CD14-positive monocyte (primary cell): ENCODE measurements around the gene OXNAD1. TPM values are rescaled to one million over a fixed set of nuclear protein-coding genes. Genes with fewer than 3 reads are reported as not detected.

Experiments used
- DNase-seq, 3 donors: peaks; one replicate each; pipeline ENCODE4 v3.0.0-alpha.2; 2011 to 2022
- H2AFZ ChIP-seq: 2 replicates; pipeline ENCODE4 v1.6.0; 2012; ENCODE audit warnings: mild to moderate bottlenecking, low read depth, low read length, inconsistent platforms; ENCODE audit not compliant: insufficient read depth, poor library complexity, severe bottlenecking
- H3K27ac ChIP-seq, 2 donors: 1 replicate in 1 of 2; 2 replicates in 1 of 2; pipeline ENCODE4 v1.5.1; 2012 to 2013; ENCODE audit warnings: low read length in 2 of 2, control low read depth in 1 of 2, inconsistent platforms in 1 of 2, low read depth in 1 of 2, mild to moderate bottlenecking in 1 of 2
- H3K27me3 ChIP-seq, 2 donors: one replicate each; pipeline versions ENCODE4 v1.6.0 to v1.6.1; 2011 to 2013; ENCODE audit warnings: low read length in 2 of 2; ENCODE audit not compliant: control insufficient read depth in 2 of 2, insufficient read depth in 2 of 2
- H3K36me3 ChIP-seq, 2 donors: replicated peaks in 1 of 2; 1 replicate in 1 of 2; 2 replicates in 1 of 2; pipeline versions ENCODE4 v1.5.1 to v1.6.1; 2012 to 2013; ENCODE audit warnings: low read length in 2 of 2, control low read depth in 1 of 2, inconsistent platforms in 1 of 2, mild to moderate bottlenecking in 1 of 2; ENCODE audit not compliant: insufficient read depth in 2 of 2, control insufficient read depth in 1 of 2
- H3K4me1 ChIP-seq, 2 donors: 1 replicate in 1 of 2; 2 replicates in 1 of 2; pipeline versions ENCODE4 v1.5.1 to v1.6.1; 2012 to 2013; ENCODE audit warnings: low read length in 2 of 2, control low read depth in 1 of 2, inconsistent platforms in 1 of 2, mild to moderate bottlenecking in 1 of 2, moderate library complexity in 1 of 2; ENCODE audit not compliant: insufficient read depth in 2 of 2, control insufficient read depth in 1 of 2
- H3K4me2 ChIP-seq: replicated peaks from 2 replicates; pipeline ENCODE3; 2012; ENCODE audit warnings: low read length, moderate library complexity, mild to moderate bottlenecking; ENCODE audit not compliant: poor library complexity, severe bottlenecking; ENCODE audit errors: extremely low read depth
- H3K4me3 ChIP-seq, 3 experiments: fragments of 200-600 bp in 1 of 3; sonication (generic) in 1 of 3; replicated peaks in 1 of 3; 1 replicate in 2 of 3; 2 replicates in 1 of 3; pipeline ENCODE4 v1.5.1; 2011 to 2013; ENCODE audit warnings: low read length in 3 of 3, mild to moderate bottlenecking in 3 of 3, control low read depth in 2 of 3, low read depth in 2 of 3, inconsistent platforms in 1 of 3, moderate library complexity in 1 of 3
- H3K79me2 ChIP-seq: 2 replicates; pipeline ENCODE4 v1.6.0; 2012; ENCODE audit warnings: mild to moderate bottlenecking, control low read depth, inconsistent platforms, low read length, moderate library complexity; ENCODE audit not compliant: insufficient read depth
- H3K9ac ChIP-seq: 2 replicates; pipeline ENCODE4 v1.6.0; 2017; ENCODE audit warnings: low read length, mild to moderate bottlenecking; ENCODE audit not compliant: insufficient read depth, poor library complexity, severe bottlenecking
- H3K9me3 ChIP-seq, 2 donors: replicated peaks in 1 of 2; 1 replicate in 1 of 2; 2 replicates in 1 of 2; pipeline versions ENCODE4 v1.5.1 to v1.6.1; 2012 to 2013; ENCODE audit warnings: low read length in 2 of 2, control low read depth in 1 of 2; ENCODE audit not compliant: control insufficient read depth in 1 of 2, insufficient read depth in 1 of 2
- H4K20me1 ChIP-seq: 2 replicates; pipeline ENCODE4 v1.6.0; 2012; ENCODE audit warnings: mild to moderate bottlenecking, low read length, control low read depth, moderate library complexity; ENCODE audit not compliant: insufficient read depth
- H3K27ac Mint-ChIP-seq, 7 donors: one replicate each; pipeline ENCODE4 v1.8.0; 2020; ENCODE audit warnings: mild to moderate bottlenecking in 7 of 7, mixed read lengths in 7 of 7, moderate library complexity in 6 of 7, inconsistent platforms in 2 of 7
- H3K27me3 Mint-ChIP-seq, 3 donors: one replicate each; pipeline ENCODE4 v1.8.0; 2021 to 2022; ENCODE audit warnings: low read depth in 3 of 3, mild to moderate bottlenecking in 3 of 3, mixed read lengths in 3 of 3, moderate library complexity in 3 of 3, inconsistent platforms in 1 of 3
- H3K36me3 Mint-ChIP-seq, 2 donors: one replicate each; pipeline ENCODE4 v1.8.0; 2020; ENCODE audit warnings: mixed read lengths in 2 of 2, inconsistent platforms in 1 of 2, mild to moderate bottlenecking in 1 of 2
- H3K4me1 Mint-ChIP-seq: one replicate; pipeline ENCODE4 v1.8.0; 2020; ENCODE audit warnings: mild to moderate bottlenecking, mixed read lengths
- H3K4me3 Mint-ChIP-seq, 2 donors: one replicate each; pipeline ENCODE4 v1.8.0; 2020; ENCODE audit warnings: mild to moderate bottlenecking in 2 of 2, mixed read lengths in 2 of 2, moderate library complexity in 1 of 2
- H3K9me3 Mint-ChIP-seq, 7 donors: one replicate each; pipeline ENCODE4 v1.8.0; 2020 to 2022; ENCODE audit warnings: mixed read lengths in 7 of 7, mild to moderate bottlenecking in 6 of 7, moderate library complexity in 6 of 7, inconsistent platforms in 2 of 7
- CTCF ChIP-seq: fragments of 200-600 bp; IDR thresholded peaks from one replicate; pipeline ENCODE4 v1.8.0; 2022; ENCODE audit warnings: antibody characterized with exemption, mild to moderate bottlenecking
- WGBS: methylation state at CpG from one replicate; pipeline ENCODE4 v1.1.5; 2013; ENCODE audit warnings: missing lambda C conversion rate; ENCODE audit not compliant: insufficient coverage; 5-methylcytosine and 5-hydroxymethylcytosine counted together
- intact Hi-C, 2 donors: fragments of 100-400 bp; cut with micrococcal nuclease; formaldehyde crosslinking; loops; one replicate each; pipeline versions ENCODE4 v1.15.0 to v1.15.1; 2023
- polyA plus RNA-seq, 3 donors: library from polyadenylated mRNA; depleted of rRNA in 1 of 3; unstranded in 2 of 3; stranded (reverse) in 1 of 3; fragments of 300-500 nt in 2 of 3; fragments of >200 nt in 1 of 3; fragmentation: Illumina TruSeq in 2 of 3; gene quantifications; 1 replicate in 2 of 3; 2 replicates in 1 of 3; pipeline ENCODE4 v1.2.3, GENCODE V29; 2012 to 2021

The OXNAD1 gene
- polyA plus RNA-seq, 3 donors = 3.7 to 5.1 (median 4.4) TPM

- Histone ChIP-seq H3K9me3 (no peaks in the 10 kb centered on the region), H3K9ac (no peak overlapping the region), H3K79me2 (no peaks in the 10 kb centered on the region), H3K27me3 (no peaks in the 10 kb centered on the region), H3K4me3 (no peak overlapping the region), H3K27ac (no peak overlapping the region), H3K36me3 (peaks cover 27 to 83% of the 10 kb centered on the region in 2 donors), H3K4me2 (no peak overlapping the region), H4K20me1 (no peaks in the 10 kb centered on the region), H3K4me1 (peaks cover 0 to 2% of the 10 kb centered on the region in 2 donors), H2AFZ (no peak overlapping the region)
- Mint-ChIP-seq H3K4me3 (no peak overlapping the region), H3K4me1 (peaks cover 8% of the 10 kb centered on the region), H3K27me3 (peaks cover 0 to 1% (median 0%) of the 10 kb centered on the region in 3 donors), H3K27ac (no peak overlapping the region), H3K9me3 (no peaks in the 10 kb centered on the region), H3K36me3 (peaks cover 73% of the 10 kb centered on the region in 2 donors)
- no peak for DNase-seq
- intact Hi-C loops = no loop called here
- no peak for TF ChIP-seq CTCF
- 60% methylated on average over 1 of the region's 3 CpGs for WGBS
These were observed 34.7 kb downstream of the OXNAD1 start for GRCh38 chr3:16299746-16300145.

- no peak overlapping the region for H3K4me2 ChIP-seq
- H3K36me3 Mint-ChIP-seq = peaks cover 74 to 75% of the 10 kb centered on the region in 2 donors
These were observed 35.3 kb downstream of the OXNAD1 start for GRCh38 chr3:16300307-16300706.

More at GRCh38 chr3:16300307-16300706, 35.3 kb downstream of the OXNAD1 start:
- Histone ChIP-seq H3K9me3 (no peaks in the 10 kb centered on the region), H3K27ac (no peak overlapping the region), H4K20me1 (no peaks in the 10 kb centered on the region), H2AFZ (no peak overlapping the region), H3K79me2 (no peaks in the 10 kb centered on the region), H3K27me3 (no peaks in the 10 kb centered on the region), H3K9ac (no peak overlapping the region), H3K4me1 (peaks cover 0 to 1% of the 10 kb centered on the region in 2 donors), H3K4me3 (no peak overlapping the region), H3K36me3 (peaks cover 27 to 84% of the 10 kb centered on the region in 2 donors)
- Mint-ChIP-seq H3K27me3 (peaks cover 0 to 1% (median 0%) of the 10 kb centered on the region in 3 donors), H3K4me3 (no peak overlapping the region), H3K27ac (no peak overlapping the region), H3K4me1 (peaks cover 6% of the 10 kb centered on the region), H3K9me3 (no peaks in the 10 kb centered on the region)
- no CpG with 5 or more reads among the region's 2 CpGs for WGBS
- intact Hi-C loops = no loop called here
- no peak for DNase-seq
- no peak for TF ChIP-seq CTCF
